Right renal cortex interstitium (tissue), 3 donors: Measurements from ENCODE around the gene KRTAP10-2. TPM values are rescaled to one million over a fixed set of nuclear protein-coding genes. Genes with fewer than 3 reads are reported as not detected.

ENCODE experiments used
- DNase-seq, 3 donors: peaks; one replicate each; pipeline ENCODE4 v3.0.0-alpha.2; 2013; ENCODE audit warnings: low read depth in 3 of 3, low spot score in 2 of 3
- polyA plus RNA-seq, 3 donors: library from polyadenylated mRNA; unstranded; fragments of 120-200 nt; gene quantifications; one replicate each; pipeline ENCODE4 v1.2.1, GENCODE V29; 2013; ENCODE audit not compliant: insufficient read length in 3 of 3

KRTAP10-2 gene
- polyA plus RNA-seq, 3 donors = not detected

- no peak for DNase-seq
Observed at GRCh38 chr21:44540741-44541288, 10.5 kb downstream of the KRTAP10-2 start.

- DNase-seq = no peak
Observed at GRCh38 chr21:44539991-44540666, 11.2 kb downstream of the KRTAP10-2 start, which contains the start of gene KRTAP10-1. KRTAP10-1 (minus strand) TSS chr21:44540195; CDS start chr21:44540150, 45 bp downstream.

GRCh38 chr21:44539046-44539445, 12.3 kb downstream of the KRTAP10-2 start:
- DNase-seq = no peak

GRCh38 chr21:44537930-44538911, 13.1 kb downstream of the KRTAP10-2 start:
- DNase-seq = no peak

- no peak for DNase-seq
Observed at GRCh38 chr21:44535963-44536362, 15.3 kb downstream of the KRTAP10-2 start.

- no peak for DNase-seq
Observed at GRCh38 chr21:44534688-44535087, 16.6 kb downstream of the KRTAP10-2 start.

- no peak for DNase-seq
Observed at GRCh38 chr21:44533891-44534627, 17.2 kb downstream of the KRTAP10-2 start.

GRCh38 chr21:44533121-44533890, 18.0 kb downstream of the KRTAP10-2 start:
- DNase-seq = no peak

- DNase-seq = no peak
Observed at GRCh38 chr21:44532712-44533111, 18.6 kb downstream of the KRTAP10-2 start.

- DNase-seq = no peak
Observed at GRCh38 chr21:44531606-44532564, 19.4 kb downstream of the KRTAP10-2 start.

- DNase-seq = no peak
Observed at GRCh38 chr21:44530903-44531605, 20.3 kb downstream of the KRTAP10-2 start.

GRCh38 chr21:44530221-44530902, 20.9 kb downstream of the KRTAP10-2 start:
- no peak for DNase-seq

GRCh38 chr21:44529503-44530125, 21.7 kb downstream of the KRTAP10-2 start:
- no peak for DNase-seq

- no peak for DNase-seq
Observed at GRCh38 chr21:44529011-44529421, 22.3 kb downstream of the KRTAP10-2 start.

GRCh38 chr21:44528634-44528995, 22.7 kb downstream of the KRTAP10-2 start:
- DNase-seq = no peak

GRCh38 chr21:44527983-44528633, 23.2 kb downstream of the KRTAP10-2 start:
- DNase-seq = no peak
